A673 (cell line): ENCODE data around the gene CATSPERD. TPM values are rescaled to one million over a fixed set of nuclear protein-coding genes. Genes with fewer than 3 reads are reported as not detected.
"Not testable (repeated sequence)": the region's sequence is repeated elsewhere in the genome, so short reads cannot be mapped to it uniquely, and the experiment has no call there.

Source experiments
- BruUV-seq: library from RNA; stranded (reverse); fragments of 400-500 nt; replicated peaks from 2 replicates; lab custom pipeline; 2021; lab: Mats Ljungman, UMichigan
- CTCF ChIA-PET: fragments of 300-600 bp; sonication (Branson Sonifier 250); formaldehyde crosslinking; loops from one replicate; lab custom pipeline; 2022; ENCODE audit warnings: antibody characterized with exemption; lab: Charles Lee
- POLR2A ChIA-PET: fragments of 300-600 bp; sonication (Branson Sonifier 250); formaldehyde crosslinking; loops from one replicate; lab custom pipeline; 2022; ENCODE audit warnings: antibody characterized with exemption; ENCODE audit not compliant: low non-redundant PET; lab: Charles Lee
- DNase-seq: peaks from one replicate; pipeline ENCODE4 v3.0.0-alpha.2; 2015; ENCODE audit warnings: low spot score
- H3K27ac ChIP-seq: fragments of 200-600 bp; sonication (generic); 2 replicates; pipeline ENCODE4 v1.5.1; 2016; ENCODE audit warnings: mixed run types, low read depth, mild to moderate bottlenecking, mixed read lengths, antibody characterized with exemption, low read length; ENCODE audit not compliant: poor library complexity, severe bottlenecking
- H3K27me3 ChIP-seq: fragments of 200-600 bp; sonication (generic); replicated peaks from 2 replicates; pipeline ENCODE4 v1.6.1; 2017; ENCODE audit warnings: mixed run types, low read depth, mild to moderate bottlenecking, mixed read lengths, antibody characterized with exemption, low read length; ENCODE audit not compliant: insufficient read depth, poor library complexity
- H3K36me3 ChIP-seq: fragments of 200-600 bp; sonication (generic); 2 replicates; pipeline ENCODE4 v1.6.1; 2016; ENCODE audit warnings: mixed run types, mild to moderate bottlenecking, mixed read lengths, antibody characterized with exemption, low read length; ENCODE audit not compliant: insufficient read depth, poor library complexity, severe bottlenecking
- H3K4me1 ChIP-seq: fragments of 200-600 bp; sonication (generic); 2 replicates; pipeline ENCODE4 v1.6.1; 2017; ENCODE audit warnings: mixed run types, mild to moderate bottlenecking, mixed read lengths, antibody characterized with exemption, low read length; ENCODE audit not compliant: insufficient read depth, poor library complexity, severe bottlenecking
- H3K4me3 ChIP-seq: fragments of 200-600 bp; sonication (generic); 2 replicates; pipeline ENCODE4 v1.5.1; 2016; ENCODE audit warnings: low read depth, mixed run types, mild to moderate bottlenecking, mixed read lengths, low read length; ENCODE audit not compliant: poor library complexity, severe bottlenecking
- H3K9me3 ChIP-seq: fragments of 200-600 bp; sonication (generic); 2 replicates; pipeline ENCODE4 v1.6.1; 2016; ENCODE audit warnings: mixed run types, low read depth, mild to moderate bottlenecking, mixed read lengths, antibody characterized with exemption, low read length; ENCODE audit not compliant: poor library complexity, severe bottlenecking
- CTCF ChIP-seq: fragments of 300-800, 200-600 bp; sonication (generic); conservative IDR thresholded peaks from 2 replicates; pipeline ENCODE4 v1.5.1; 2017; ENCODE audit warnings: low read depth, mild to moderate bottlenecking, antibody characterized with exemption, low read length, moderate library complexity, mixed read lengths
- EZH2 ChIP-seq: fragments of 200-600 bp; sonication (generic); IDR thresholded peaks from 2 replicates; pipeline ENCODE4 v1.6.1; 2017; ENCODE audit warnings: borderline replicate concordance, low read depth, mild to moderate bottlenecking, mixed read lengths, antibody characterized with exemption, low read length; ENCODE audit not compliant: poor library complexity, severe bottlenecking
- intact Hi-C: fragments of 100-400 bp; cut with micrococcal nuclease; formaldehyde crosslinking; loops from one replicate; pipeline ENCODE4 v1.10.0; 2022; ENCODE audit not compliant: unreplicated experiment
- total RNA-seq: library from RNA; stranded (reverse); gene quantifications from 2 replicates; pipeline ENCODE4 v1.2.3, GENCODE V29; 2021

CATSPERD gene
- total RNA-seq, 1 experiment from 2014 or later, result not detected

DNA sequence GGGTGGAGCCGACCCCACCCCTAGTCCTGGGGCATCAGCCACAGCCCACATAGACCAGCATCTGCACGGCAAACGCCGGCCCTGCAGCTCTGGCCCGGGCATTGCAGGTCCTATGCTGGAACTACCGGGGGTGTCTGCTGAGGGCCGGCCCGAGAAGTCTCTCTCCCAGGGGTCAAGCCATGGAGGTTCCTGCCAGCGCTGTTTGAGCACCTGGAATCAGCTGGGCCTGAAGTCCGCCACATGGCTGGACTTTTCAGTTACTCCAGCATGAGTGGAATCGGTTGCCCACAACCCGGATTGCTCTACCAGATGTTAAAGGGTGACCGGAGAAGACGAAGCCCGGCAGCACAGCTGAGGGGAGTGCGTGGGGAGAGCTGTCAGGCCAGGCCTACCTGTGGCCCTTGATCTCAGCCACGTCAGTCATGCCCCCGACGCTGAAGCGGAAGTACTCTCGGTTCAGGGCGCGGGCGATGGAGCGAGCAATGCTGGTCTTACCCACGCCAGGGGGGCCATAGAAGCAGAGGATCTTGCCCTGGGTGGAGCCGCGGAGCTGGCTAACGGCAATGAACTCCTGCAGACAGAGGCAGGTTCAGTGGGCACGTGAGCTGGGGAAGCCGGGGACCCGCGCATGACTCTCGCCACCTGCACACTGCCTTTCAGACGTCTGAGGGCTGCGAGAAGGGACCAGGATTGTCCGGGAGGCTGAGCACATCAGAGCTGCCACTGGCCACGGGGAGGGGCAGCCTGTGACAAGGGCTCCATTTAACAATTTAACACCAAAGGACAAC lies 21.6 kb upstream of the CATSPERD start:
- intact Hi-C loops, result no loop called here
- Histone ChIP-seq H3K27me3 (no peaks in the 10 kb centered on the region), H3K9me3 (no peaks in the 10 kb centered on the region), H3K4me1 (no peaks in the 10 kb centered on the region), H3K27ac (no peak overlapping the region), H3K4me3 (no peak overlapping the region), H3K36me3 (peaks cover 73% of the 10 kb centered on the region)
- ChIA-PET POLR2A (no interaction called here), CTCF (no interaction called here)
- DNase-seq, result no peak
- TF ChIP-seq CTCF, result no peak
- TF ChIP-seq EZH2, result no peak
- BruUV-seq, result no TSS peak

- Histone ChIP-seq H3K4me3 (no peak overlapping the region), H3K4me1 (no peaks in the 10 kb centered on the region), H3K27ac (no peak overlapping the region), H3K27me3 (no peaks in the 10 kb centered on the region), H3K36me3 (peaks cover 63% of the 10 kb centered on the region), H3K9me3 (no peaks in the 10 kb centered on the region)
- ChIA-PET CTCF (no interaction called here), POLR2A (no interaction called here)
- TF ChIP-seq EZH2 (no peak), CTCF (no peak)
- intact Hi-C loops, result no loop called here
- BruUV-seq, result no TSS peak
- no peak for DNase-seq
Observed at GRCh38 chr19:5700455-5701092, 19.9 kb upstream of the CATSPERD start.

- BruUV-seq, CTCF ChIA-PET, H3K4me1 ChIP-seq, H3K27ac ChIP-seq, H3K27me3 ChIP-seq, intact Hi-C loops, POLR2A ChIA-PET, H3K4me3 ChIP-seq, H3K9me3 ChIP-seq, DNase-seq: not testable (repeated sequence)
- H3K36me3 ChIP-seq, result peaks cover 58% of the 10 kb centered on the region
Observed at GRCh38 chr19:5702053-5702410, 18.4 kb upstream of the CATSPERD start.
